ENCODE data around the gene EDEM3.
"Not testable (repeated sequence)": the region's sequence is repeated elsewhere in the genome, so short reads cannot be mapped to it uniquely, and the experiment has no call there.

EDEM3 gene

DNA sequence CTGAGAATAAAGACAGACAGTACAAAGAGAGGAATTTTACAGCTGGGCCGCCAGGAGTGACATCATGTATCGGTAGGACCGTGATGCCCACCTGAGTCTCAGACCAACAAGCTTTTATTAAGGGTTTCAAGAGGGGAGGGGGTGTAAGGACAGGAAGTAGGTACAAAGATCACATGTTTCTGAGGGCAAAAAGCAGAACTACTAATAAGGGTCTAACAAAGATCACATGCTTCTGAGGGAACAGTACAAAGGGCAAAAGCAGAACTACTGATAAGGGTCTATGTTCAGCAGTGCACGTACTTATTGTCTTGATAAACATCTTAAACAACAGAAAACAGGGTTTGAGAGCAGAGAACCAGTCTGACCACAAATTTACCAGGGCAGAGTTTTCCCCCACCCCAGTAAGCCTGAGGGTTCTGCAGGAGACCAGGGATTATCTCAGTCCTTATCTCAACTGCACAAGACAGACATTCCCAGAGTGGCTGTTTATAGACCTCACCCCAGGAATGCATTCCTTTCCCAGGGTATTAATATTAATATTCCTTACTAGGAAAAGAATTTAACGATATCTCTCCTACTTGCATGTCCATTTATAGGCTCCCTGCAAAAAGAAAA is 73.9 kb downstream of the EDEM3 start:
- in situ Hi-C loops (cut with HindIII; ENCODE audit: low sequenced_read_pairs): not testable (repeated sequence)

DNA sequence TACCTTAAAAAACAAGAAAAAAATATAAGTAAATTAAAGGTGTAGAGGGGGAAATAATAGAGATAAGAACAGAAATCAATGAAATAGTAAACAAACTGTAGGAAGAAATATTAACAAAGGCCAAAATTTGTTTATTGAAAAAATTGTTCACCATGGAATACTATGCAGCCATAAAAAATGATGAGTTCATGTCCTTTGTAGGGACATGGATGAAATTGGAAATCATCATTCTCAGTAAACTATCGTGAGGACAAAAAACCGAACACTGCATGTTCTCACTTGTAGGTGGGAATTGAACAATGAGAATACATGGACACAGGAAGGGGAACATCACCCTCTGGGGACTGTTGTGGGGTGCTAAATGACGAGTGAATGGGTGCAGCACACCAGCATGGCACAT is 75.2 kb downstream of the EDEM3 start:
- in situ Hi-C loops (cut with HindIII; ENCODE audit: low sequenced_read_pairs): not testable (repeated sequence)

DNA sequence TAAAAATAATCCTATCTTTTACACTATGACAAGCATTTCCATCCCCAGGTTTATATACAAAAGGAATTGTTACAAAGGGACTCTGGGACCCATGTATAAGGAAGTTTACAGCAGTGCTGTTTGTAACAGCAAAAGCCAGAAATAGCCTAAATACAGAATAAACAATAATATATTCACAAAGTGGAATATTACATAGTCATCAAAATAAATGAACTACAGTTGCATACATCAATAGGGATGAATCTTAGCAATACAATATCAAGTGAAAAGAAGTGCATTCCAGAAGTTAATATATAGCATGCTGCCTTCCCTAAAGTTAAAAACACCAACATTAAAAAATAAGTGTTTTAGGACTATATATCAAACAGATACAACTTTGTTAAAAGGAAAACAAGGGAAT is 77.3 kb downstream of the EDEM3 start:
- in situ Hi-C loops (cut with HindIII; ENCODE audit: low sequenced_read_pairs): no loop called here

- in situ Hi-C loops (cut with HindIII; ENCODE audit: low sequenced_read_pairs): no loop called here
Observed at GRCh38 chr1:184673305-184673704, 81.4 kb downstream of the EDEM3 start.

GRCh38 chr1:184672013-184672726 is 82.5 kb downstream of the EDEM3 start:
- in situ Hi-C loops (cut with HindIII; ENCODE audit: low sequenced_read_pairs): no loop called here

GRCh38 chr1:184669391-184669790 is 85.3 kb downstream of the EDEM3 start:
- in situ Hi-C loops (cut with HindIII; ENCODE audit: low sequenced_read_pairs): no loop called here

GRCh38 chr1:184665360-184665759 is 89.3 kb downstream of the EDEM3 start:
- in situ Hi-C loops (cut with HindIII; ENCODE audit: low sequenced_read_pairs): no loop called here

GRCh38 chr1:184664661-184665060 is 90.0 kb downstream of the EDEM3 start:
- in situ Hi-C loops (cut with HindIII; ENCODE audit: low sequenced_read_pairs): no loop called here

DNA sequence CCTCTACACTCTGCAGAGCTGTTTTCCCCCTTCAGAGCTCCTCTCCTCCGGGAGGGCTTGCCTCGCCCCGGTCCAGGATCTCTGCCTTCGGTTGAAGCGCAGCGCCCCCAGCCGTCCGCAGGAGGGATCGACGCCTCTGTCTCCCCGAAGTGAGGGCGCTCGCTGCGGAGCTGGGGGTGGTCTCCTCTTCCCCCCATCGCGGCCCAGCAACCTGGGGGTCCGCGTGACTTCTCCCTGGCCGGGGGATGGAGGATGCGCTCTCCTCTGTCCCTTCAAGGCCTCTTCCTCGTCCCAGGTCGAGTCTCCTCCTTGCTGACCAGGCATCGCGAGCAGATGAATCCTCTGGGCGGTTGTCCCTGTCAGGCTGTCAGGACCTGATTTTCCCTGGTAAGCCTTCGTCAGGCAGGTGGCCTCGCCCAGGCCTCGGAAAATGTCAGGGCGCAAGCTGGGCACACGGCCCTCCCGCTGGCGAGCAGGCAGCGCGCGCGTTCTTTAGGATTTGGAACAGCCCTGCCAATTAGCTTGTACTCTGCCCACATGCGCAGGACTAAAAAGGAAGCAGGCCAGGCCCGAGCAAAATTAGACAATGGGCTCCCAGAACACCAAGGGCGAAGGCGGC is 90.5 kb downstream of the EDEM3 start:
- in situ Hi-C loops (cut with HindIII; ENCODE audit: low sequenced_read_pairs): no loop called here

- in situ Hi-C loops (cut with HindIII; ENCODE audit: low sequenced_read_pairs): no loop called here
Observed at GRCh38 chr1:184661801-184662200, 92.9 kb downstream of the EDEM3 start.

GRCh38 chr1:184660462-184661191 is 94.0 kb downstream of the EDEM3 start:
- in situ Hi-C loops (cut with HindIII; ENCODE audit: low sequenced_read_pairs): no loop called here

DNA sequence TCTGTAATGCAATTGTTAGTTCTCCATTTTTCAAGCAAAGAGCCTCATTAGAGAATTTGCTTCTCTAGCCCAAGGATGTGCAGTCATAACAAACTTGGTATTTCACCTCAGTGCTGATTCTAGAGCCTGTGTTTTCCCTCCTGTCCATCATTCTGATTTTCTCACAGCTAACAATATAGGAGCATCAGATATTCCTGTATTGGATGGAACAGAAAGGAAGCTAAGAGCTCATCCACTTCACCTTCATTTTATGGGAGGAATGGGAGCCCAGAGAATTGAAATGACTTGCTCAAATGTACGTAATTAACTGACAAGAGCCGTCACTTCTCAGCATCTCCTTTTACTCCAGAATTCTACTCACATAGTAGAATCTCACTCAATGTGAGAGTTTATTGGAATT is 96.6 kb downstream of the EDEM3 start:
- in situ Hi-C loops (cut with HindIII; ENCODE audit: low sequenced_read_pairs): no loop called here

DNA sequence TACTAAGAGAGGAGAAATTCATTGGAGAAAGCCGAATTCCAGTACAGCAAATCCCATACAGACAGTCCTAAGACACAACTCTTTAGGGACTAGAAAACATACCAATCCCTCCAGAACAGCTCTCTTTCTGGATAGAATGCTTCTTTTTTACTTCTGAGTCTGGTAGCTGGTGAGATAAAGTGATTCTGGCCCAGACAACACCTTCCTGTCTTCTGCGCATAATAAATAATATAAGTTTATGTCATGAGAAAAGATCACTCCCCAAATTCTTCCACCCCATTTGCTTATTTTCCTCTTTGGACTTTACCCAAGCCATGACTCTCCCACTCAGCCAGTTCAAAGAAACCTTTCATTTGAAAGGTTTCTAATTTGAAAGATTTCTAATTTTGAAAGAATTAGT is 98.4 kb downstream of the EDEM3 start:
- in situ Hi-C loops (cut with HindIII; ENCODE audit: low sequenced_read_pairs): no loop called here

- in situ Hi-C loops (cut with HindIII; ENCODE audit: low sequenced_read_pairs): no loop called here
Observed at GRCh38 chr1:184655185-184655584, 99.5 kb downstream of the EDEM3 start.

DNA sequence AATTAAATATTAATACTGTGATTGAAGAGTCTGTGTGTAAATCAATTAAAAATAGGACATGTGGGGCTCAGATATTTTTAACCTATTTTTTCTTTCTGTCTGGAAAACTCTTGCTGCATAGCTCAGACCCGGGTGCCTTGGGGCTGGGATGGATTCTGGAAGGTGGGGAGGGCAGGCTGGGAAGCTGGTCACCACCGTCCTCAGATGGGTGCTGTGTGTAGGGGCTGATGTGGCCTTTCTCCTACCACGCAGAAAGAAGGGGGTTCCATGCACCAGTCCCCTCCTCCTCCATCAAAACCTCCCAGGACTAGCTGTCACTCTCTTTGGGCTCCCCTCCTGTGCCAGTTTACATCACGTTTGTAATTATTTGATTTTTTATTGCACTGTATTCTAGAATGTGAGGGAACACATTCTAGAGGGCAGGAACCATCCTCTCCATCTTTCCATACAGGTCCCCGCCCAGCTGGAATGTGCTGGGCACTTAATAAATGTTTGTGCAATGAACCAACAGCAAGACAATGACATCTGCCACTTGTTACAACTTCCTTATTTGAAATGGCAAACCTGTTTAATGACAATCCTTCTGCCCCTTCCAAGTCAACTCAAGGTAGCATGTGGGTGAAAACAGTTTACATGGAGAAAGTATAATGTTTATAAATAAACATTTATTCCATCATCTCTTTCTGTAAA is 104.3 kb downstream of the EDEM3 start:
- in situ Hi-C loops (cut with HindIII; ENCODE audit: low sequenced_read_pairs): no loop called here

GRCh38 chr1:184649451-184649888 is 105.2 kb downstream of the EDEM3 start:
- in situ Hi-C loops (cut with HindIII; ENCODE audit: low sequenced_read_pairs): no loop called here

DNA sequence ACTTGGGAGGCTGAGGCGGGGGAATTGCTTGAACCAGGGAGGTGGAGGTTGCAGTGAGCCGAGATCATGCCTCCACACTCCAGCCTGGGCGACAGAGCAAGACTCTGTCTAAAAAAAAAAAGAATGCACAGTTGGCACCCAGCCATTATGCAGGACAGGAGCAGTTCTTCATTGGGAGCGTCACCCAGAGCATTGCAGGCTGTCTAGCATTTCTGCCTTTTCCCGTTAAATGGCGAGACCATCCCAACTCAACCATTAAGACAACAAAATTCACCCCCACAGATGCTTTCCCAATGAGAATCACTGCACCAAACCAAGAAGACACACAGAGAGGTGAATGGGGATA is 105.8 kb downstream of the EDEM3 start:
- in situ Hi-C loops (cut with HindIII; ENCODE audit: low sequenced_read_pairs): no loop called here

- in situ Hi-C loops (cut with HindIII; ENCODE audit: low sequenced_read_pairs): no loop called here
Observed at GRCh38 chr1:184648160-184648855, 106.3 kb downstream of the EDEM3 start.

GRCh38 chr1:184647471-184647870 is 107.2 kb downstream of the EDEM3 start:
- in situ Hi-C loops (cut with HindIII; ENCODE audit: low sequenced_read_pairs): no loop called here

GRCh38 chr1:184646824-184647223 is 107.8 kb downstream of the EDEM3 start:
- in situ Hi-C loops (cut with HindIII; ENCODE audit: low sequenced_read_pairs): no loop called here
